AG09309 (cell line): Measurements from ENCODE around the gene EML6.

ENCODE experiments used
- DNase-seq: peaks from one replicate; pipeline ENCODE4 v3.0.0-alpha.2; 2010; ENCODE audit warnings: low read depth
- H3K4me3 ChIP-seq: 2 replicates; pipeline ENCODE4 v1.5.1; 2011; ENCODE audit warnings: mild to moderate bottlenecking, low read depth, low read length, moderate library complexity; ENCODE audit not compliant: control insufficient read depth
- CTCF ChIP-seq: IDR thresholded peaks from 2 replicates; pipeline ENCODE4 v1.5.1; 2011; ENCODE audit warnings: mild to moderate bottlenecking, low read depth, low read length, inconsistent platforms; ENCODE audit not compliant: insufficient read depth, control insufficient read depth; ENCODE audit errors: missing control alignments

EML6 gene

GRCh38 chr2:54949431-54949830, 226.0 kb downstream of the EML6 start:
- no peak for DNase-seq
- no peak overlapping the region for H3K4me3 ChIP-seq
- no peak for TF ChIP-seq CTCF

GRCh38 chr2:54950811-54951210, 227.3 kb downstream of the EML6 start:
- no peak for DNase-seq
- no peak overlapping the region for H3K4me3 ChIP-seq
- TF ChIP-seq CTCF, result no peak

GRCh38 chr2:54952425-54952824, 229.0 kb downstream of the EML6 start:
- H3K4me3 ChIP-seq, result no peak overlapping the region
- no peak for DNase-seq
- no peak for TF ChIP-seq CTCF

GRCh38 chr2:54952978-54953456, 229.6 kb downstream of the EML6 start:
- no peak for TF ChIP-seq CTCF
- DNase-seq, result peak; percentile 29

GRCh38 chr2:54954158-54954557, 230.7 kb downstream of the EML6 start:
- no peak for DNase-seq
- TF ChIP-seq CTCF, result no peak
- H3K4me3 ChIP-seq, result no peak overlapping the region

More at GRCh38 chr2:54952978-54953456, 229.6 kb downstream of the EML6 start:
- H3K4me3 ChIP-seq, result no peak overlapping the region

- no peak for DNase-seq
- no peak overlapping the region for H3K4me3 ChIP-seq
- no peak for TF ChIP-seq CTCF
Observed at GRCh38 chr2:54954705-54955357, 231.4 kb downstream of the EML6 start.

GRCh38 chr2:54955358-54956110, 232.1 kb downstream of the EML6 start:
- no peak overlapping the region for H3K4me3 ChIP-seq
- no peak for TF ChIP-seq CTCF
- no peak for DNase-seq
